BJ (cell line): Measurements from ENCODE around the gene NECTIN3. TPM values are rescaled to one million over a fixed set of nuclear protein-coding genes. Genes with fewer than 3 reads are reported as not detected.

Experiments
- CTCF ChIA-PET: fragments of 350-600 bp; formaldehyde crosslinking; extraction: SDS; loops from one replicate; lab custom pipeline; 2021; ENCODE audit warnings: antibody characterized with exemption, inconsistent platforms; lab: Yijun Ruan, JAX
- POLR2A ChIA-PET: fragments of 300-600 bp; sonication (Branson Sonifier 250); formaldehyde crosslinking; extraction: SDS; loops from one replicate; lab custom pipeline; 2021; ENCODE audit warnings: antibody characterized with exemption; lab: Charles Lee
- DNase-seq: peaks from one replicate; pipeline ENCODE4 v3.0.0-alpha.2; 2011; ENCODE audit warnings: low read depth
- H3K27me3 ChIP-seq: 2 replicates; pipeline ENCODE4 v1.6.0; 2011; ENCODE audit warnings: low read length; ENCODE audit not compliant: control insufficient read depth, insufficient read depth
- H3K36me3 ChIP-seq: 2 replicates; pipeline ENCODE4 v1.5.1; 2011; ENCODE audit warnings: low read length; ENCODE audit not compliant: control insufficient read depth, insufficient read depth
- H3K4me3 ChIP-seq: 2 replicates; pipeline ENCODE4 v1.5.1; 2011; ENCODE audit warnings: low read depth, mild to moderate bottlenecking, control low read depth, low read length
- CTCF ChIP-seq: IDR thresholded peaks from 2 replicates; pipeline ENCODE4 v1.5.1; 2011; ENCODE audit warnings: low read depth, mild to moderate bottlenecking, control low read depth, inconsistent platforms, low read length, moderate library complexity; ENCODE audit not compliant: insufficient read depth
- polyA plus RNA-seq: library from polyadenylated mRNA; depleted of rRNA; stranded (reverse); fragments of >200 nt; gene quantifications from 2 replicates; pipeline ENCODE4 v1.2.3, GENCODE V29; 2011

Gene NECTIN3
- polyA plus RNA-seq, 1 experiment = 24.7 TPM

- Histone ChIP-seq H3K36me3 (no peaks in the 10 kb centered on the region), H3K27me3 (no peaks in the 10 kb centered on the region), H3K4me3 (no peak overlapping the region)
- ChIA-PET CTCF (interaction anchor here (1.1 to 1.2 kb wide), 2 partner anchors 16 to 478 kb away, joined by 3 to 4 read pairs; no protein-coding TSS in a partner anchor), POLR2A (no interaction called here)
- DNase-seq = no peak
- no peak for TF ChIP-seq CTCF
These were observed 139.4 kb downstream of the NECTIN3 start for GRCh38 chr3:111210866-111211564.

- Histone ChIP-seq H3K36me3 (no peaks in the 10 kb centered on the region), H3K4me3 (no peak overlapping the region), H3K27me3 (no peaks in the 10 kb centered on the region)
- ChIA-PET CTCF (interaction anchor here (1.0 kb wide), 1 partner anchor 13 kb away, joined by 3 read pairs; no protein-coding TSS in a partner anchor), POLR2A (no interaction called here)
- TF ChIP-seq CTCF = no peak
- no peak for DNase-seq
These were observed 140.9 kb downstream of the NECTIN3 start for GRCh38 chr3:111212511-111212910.

GRCh38 chr3:111215481-111215880 is 143.9 kb downstream of the NECTIN3 start:
- no peak for TF ChIP-seq CTCF
- CTCF ChIA-PET = interaction anchor here (0.8 to 1.0 kb wide), 2 partner anchors 12 to 547 kb away, joined by 3 read pairs; no protein-coding TSS in a partner anchor
- H3K36me3 ChIP-seq = no peaks in the 10 kb centered on the region
- H3K4me3 ChIP-seq = no peak overlapping the region
- no peaks in the 10 kb centered on the region for H3K27me3 ChIP-seq
- DNase-seq = no peak
- POLR2A ChIA-PET = no interaction called here

- Histone ChIP-seq H3K4me3 (no peak overlapping the region), H3K36me3 (no peaks in the 10 kb centered on the region), H3K27me3 (no peaks in the 10 kb centered on the region)
- POLR2A ChIA-PET = no interaction called here
- CTCF ChIA-PET = no interaction called here
- TF ChIP-seq CTCF = no peak
- no peak for DNase-seq
These were observed 147.0 kb downstream of the NECTIN3 start for GRCh38 chr3:111218615-111219014.

GRCh38 chr3:111227216-111227615 is 155.6 kb downstream of the NECTIN3 start:
- no peak for TF ChIP-seq CTCF
- ChIA-PET CTCF (interaction anchor here (1.1 to 1.2 kb wide), 2 partner anchors 12 to 16 kb away, joined by 3 read pairs; no protein-coding TSS in a partner anchor), POLR2A (no interaction called here)
- no peak overlapping the region for H3K4me3 ChIP-seq
- DNase-seq = peak; percentile 56
- no peaks in the 10 kb centered on the region for H3K27me3 ChIP-seq
- no peaks in the 10 kb centered on the region for H3K36me3 ChIP-seq
